GM21737 (cell line): ENCODE data around the gene TPMT.
"Not testable (repeated sequence)": the region's sequence is repeated elsewhere in the genome, so short reads cannot be mapped to it uniquely, and the experiment has no call there.

ENCODE experiments used
- ATAC-seq: cut with Tn5 transposase; IDR thresholded peaks from one replicate; pipeline ENCODE4 v1.9.1; 2021; ENCODE audit warnings: mild to moderate bottlenecking, moderate library complexity; ENCODE audit not compliant: unreplicated experiment

The TPMT gene

GRCh38 chr6:18154507-18155149, at the start of gene TPMT:
Gene TPMT (minus strand): TSS chr6:18155077. CDS start chr6:18149127, 5,950 bp downstream.
- peak; percentile 55 for ATAC-seq

GRCh38 chr6:18203786-18204185, 48.9 kb upstream of the TPMT start:
- no peak for ATAC-seq

- ATAC-seq, result no peak
Measured at GRCh38 chr6:18192026-18192425, 37.1 kb upstream of the TPMT start.

- ATAC-seq, result no peak
Measured at GRCh38 chr6:18189196-18189595, 34.3 kb upstream of the TPMT start.

- ATAC-seq, result no peak
Measured at GRCh38 chr6:18187701-18188100, 32.8 kb upstream of the TPMT start.

GRCh38 chr6:18186540-18187250, 31.8 kb upstream of the TPMT start:
- no peak for ATAC-seq

GRCh38 chr6:18186033-18186432, 31.2 kb upstream of the TPMT start:
- no peak for ATAC-seq

GRCh38 chr6:18185624-18186023, 30.7 kb upstream of the TPMT start:
- no peak for ATAC-seq

GRCh38 chr6:18183766-18184165, 28.9 kb upstream of the TPMT start:
- no peak for ATAC-seq

GRCh38 chr6:18182568-18182967, 27.7 kb upstream of the TPMT start:
- ATAC-seq, result no peak

- ATAC-seq, result no peak
Measured at GRCh38 chr6:18179770-18180356, 25.0 kb upstream of the TPMT start.

GRCh38 chr6:18178960-18179615, 24.2 kb upstream of the TPMT start:
- ATAC-seq, result no peak

GRCh38 chr6:18177286-18177965, 22.5 kb upstream of the TPMT start:
- ATAC-seq, result no peak

- ATAC-seq, result not testable (repeated sequence)
Measured at GRCh38 chr6:18176198-18176597, 21.3 kb upstream of the TPMT start.

- ATAC-seq, result no peak
Measured at GRCh38 chr6:18171871-18172270, 17.0 kb upstream of the TPMT start.

GRCh38 chr6:18168264-18168663, 13.4 kb upstream of the TPMT start:
- no peak for ATAC-seq

- no peak for ATAC-seq
Measured at GRCh38 chr6:18166312-18167036, 11.6 kb upstream of the TPMT start.

GRCh38 chr6:18165751-18166150, 10.9 kb upstream of the TPMT start:
- no peak for ATAC-seq

GRCh38 chr6:18162401-18162800, 7.5 kb upstream of the TPMT start:
- no peak for ATAC-seq

GRCh38 chr6:18161431-18161830, 6.6 kb upstream of the TPMT start:
- ATAC-seq, result no peak
